Heart left ventricle (tissue), 16 donors: Measurements from ENCODE around the gene MIA2. TPM values are rescaled to one million over a fixed set of nuclear protein-coding genes. Genes with fewer than 3 reads are reported as not detected.
A peak's percentile ranks its signal among the peaks of the same experiment; 100 is the strongest.
"Not testable (repeated sequence)": the region's sequence is repeated elsewhere in the genome, so short reads cannot be mapped to it uniquely, and the experiment has no call there.

Experiments
- ATAC-seq, 4 donors: fragments of 200-7000 bp; cut with Tn5 transposase; one replicate each; pipeline ENCODE4 v1.9.1; 2020 to 2022; ENCODE audit warnings: moderate library complexity in 4 of 4, mild to moderate bottlenecking in 3 of 4, moderate number of reproducible peaks in 1 of 4
- DNase-seq, 5 donors: peaks; one replicate each; pipeline ENCODE4 v3.0.0-alpha.2; 2020
- H3K27ac ChIP-seq, 12 donors: fragments of 200-600 bp; sonication (generic) in 4 of 12; one replicate each; pipeline versions ENCODE4 v1.5.0 to v1.8.0; 2016 to 2022; ENCODE audit warnings: mild to moderate bottlenecking in 2 of 12
- H3K27me3 ChIP-seq, 9 donors: fragments of 200-600 bp; sonication (generic) in 2 of 9; one replicate each; pipeline versions ENCODE4 v1.5.1 to v1.8.0; 2016 to 2022; ENCODE audit warnings: mild to moderate bottlenecking in 3 of 9
- H3K36me3 ChIP-seq, 9 donors: fragments of 200-600 bp; sonication (generic) in 2 of 9; one replicate each; pipeline versions ENCODE4 v1.5.0 to v1.8.0; 2018 to 2022; ENCODE audit warnings: mild to moderate bottlenecking in 2 of 9
- H3K4me1 ChIP-seq, 12 donors: fragments of 200-600 bp; sonication (generic) in 4 of 12; one replicate each; pipeline versions ENCODE4 v1.5.0 to v1.8.0; 2016 to 2022; ENCODE audit warnings: mild to moderate bottlenecking in 3 of 12
- H3K4me3 ChIP-seq, 12 donors: fragments of 200-600 bp; sonication (generic) in 4 of 12; one replicate each; pipeline versions ENCODE4 v1.5.0 to v1.8.0; 2017 to 2022; ENCODE audit warnings: mild to moderate bottlenecking in 9 of 12, moderate library complexity in 4 of 12
- H3K9me3 ChIP-seq, 12 donors: fragments of 200-600 bp; sonication (generic) in 4 of 12; one replicate each; pipeline versions ENCODE4 v1.5.0 to v1.8.0; 2016 to 2022; ENCODE audit warnings: mild to moderate bottlenecking in 1 of 12
- CTCF ChIP-seq, 12 donors: fragments of 200-600 bp; sonication (generic) in 4 of 12; IDR thresholded peaks; one replicate each; pipeline versions ENCODE4 v1.5.0 to v1.8.0; 2018 to 2022; ENCODE audit warnings: antibody characterized with exemption in 12 of 12, mild to moderate bottlenecking in 5 of 12
- POLR2A ChIP-seq, 2 donors: fragments of 450-650 bp; IDR thresholded peaks; one replicate each; pipeline ENCODE4 v1.6.1; 2017; ENCODE audit warnings: antibody characterized with exemption in 2 of 2, mild to moderate bottlenecking in 2 of 2, moderate library complexity in 2 of 2
- WGBS, 4 donors: extraction: QIAGEN DNeasy Blood & Tissue Kit in 2 of 4; methylation state at CpG; one replicate each; pipeline versions ENCODE4 v1.1.5 to v1.1.7; 2013 to 2018; 5-methylcytosine and 5-hydroxymethylcytosine counted together
- intact Hi-C, 10 donors: fragments of 100-400 bp; cut with DNase I; formaldehyde crosslinking; loops; one replicate each; pipeline versions ENCODE4 v1.11.1 to v1.14.2; 2022
- polyA plus RNA-seq, 2 donors: library from polyadenylated mRNA; stranded (reverse); fragments of 200-250 nt; gene quantifications; one replicate each; pipeline ENCODE4 v1.2.3, GENCODE V29; 2013
- total RNA-seq, 9 donors: library from RNA; depleted of rRNA in 2 of 9; stranded (reverse); fragments of >200 nt in 2 of 9; fragmentation: NEBNext Ultra II Directional in 3 of 9; extraction: Animal tissue kit (Norgen Biotek cat#: 25700) in 3 of 9; gene quantifications; one replicate each; pipeline versions ENCODE4 v1.1.0 to v1.2.4, GENCODE V29; 2016 to 2023
- donor health status: ischemic (EF 13 %, LVEDD 7.1; RV severe dilation, severe dysfunction).
- donor health status: healthy with polysubstance abuse.
- donor health status: DM: no; HTN: yes; CAD: no.
- donor health status: DM: no; HTN: no; CAD: no.
- donor health status: ischemic (EF 25% LVEDD 6.9; RV normal size, moderate dysfunction).
- donor health status: ischemic (EF 25% LVEDD 5.7; RV mildly dilated, moderate dysfunction).
- donor health status: healthy.
- donor health status: DM: yes; HTN: yes; CAD: no.
- donor health status: ischemic (EF 35%, LVEDD 5.7; RV mildly dilated, moderate dysfunction).
- donor health status: nonischemic (EF 11% LVEDD 7.7; RV severe dilation, severe dysfunction).
- donor health status: DM: yes; HTN: yes; CAD: no.
- donor health status: PGD.
- donor health status: ischemic (EF 29% LVEDD 5.4; RV normal size, mild dysfunction).
- donor health status: nonischemic (EF 23%, LVEDD 6.1; RV moderate dilation, normal function).

Gene MIA2
- total and polyA plus RNA-seq, 11 donors = 9.3 to 31.8 (median 19.8) TPM

GRCh38 chr14:39279515-39279914, 45.8 kb downstream of the MIA2 start:
- Histone ChIP-seq H3K36me3 (peaks cover 0 to 59% (median 51%) of the 10 kb centered on the region in 9 donors), H3K9me3 (no peaks in the 10 kb centered on the region), H3K27me3 (no peaks in the 10 kb centered on the region), H3K27ac (no peak overlapping the region), H3K4me1 (peaks cover 0 to 14% (median 0%) of the 10 kb centered on the region in 12 donors), H3K4me3 (no peak overlapping the region)
- 82 to 87% (median 84%) methylated on average over 3 of the region's 3 CpGs for WGBS, 4 donors
- DNase-seq (no peak), ATAC-seq (no peak)
- TF ChIP-seq POLR2A (IDR thresholded peaks at IDR 0.05) (no peak), CTCF (IDR thresholded peaks at IDR 0.05) (no peak)
- intact Hi-C loops = loop anchor here in 1 of 10 donors (10.0 kb wide), 1 partner anchor 155 kb away; the partner anchor contains the start of gene FBXO33

- H3K4me3 ChIP-seq, H3K27me3 ChIP-seq, DNase-seq, H3K27ac ChIP-seq, intact Hi-C loops, H3K9me3 ChIP-seq, ATAC-seq: not testable (repeated sequence)
- Histone ChIP-seq H3K4me1 (peaks cover 0 to 13% (median 0%) of the 10 kb centered on the region in 12 donors), H3K36me3 (peaks cover 0 to 59% (median 51%) of the 10 kb centered on the region in 9 donors)
- WGBS, 4 donors = 92 to 99% (median 94%) methylated on average over 3 of the region's 3 CpGs
Observed at GRCh38 chr14:39280678-39281077, 47.0 kb downstream of the MIA2 start.

- no peaks in the 10 kb centered on the region for H3K27me3 ChIP-seq
- no peaks in the 10 kb centered on the region for H3K4me1 ChIP-seq
- no peak overlapping the region for H3K27ac ChIP-seq
- no peak overlapping the region for H3K4me3 ChIP-seq
- intact Hi-C loops = no loop called here
- peaks cover 0 to 68% (median 59%) of the 10 kb centered on the region in 9 donors for H3K36me3 ChIP-seq
- no peaks in the 10 kb centered on the region for H3K9me3 ChIP-seq
- WGBS, 4 donors = 92 to 95% (median 93%) methylated on average over 1 of the region's 1 CpG
- DNase-seq = no peak
- TF ChIP-seq POLR2A (IDR thresholded peaks at IDR 0.05) (no peak), CTCF (IDR thresholded peaks at IDR 0.05) (no peak)
- no peak for ATAC-seq
Observed at GRCh38 chr14:39289523-39289922, 55.8 kb downstream of the MIA2 start.

DNA sequence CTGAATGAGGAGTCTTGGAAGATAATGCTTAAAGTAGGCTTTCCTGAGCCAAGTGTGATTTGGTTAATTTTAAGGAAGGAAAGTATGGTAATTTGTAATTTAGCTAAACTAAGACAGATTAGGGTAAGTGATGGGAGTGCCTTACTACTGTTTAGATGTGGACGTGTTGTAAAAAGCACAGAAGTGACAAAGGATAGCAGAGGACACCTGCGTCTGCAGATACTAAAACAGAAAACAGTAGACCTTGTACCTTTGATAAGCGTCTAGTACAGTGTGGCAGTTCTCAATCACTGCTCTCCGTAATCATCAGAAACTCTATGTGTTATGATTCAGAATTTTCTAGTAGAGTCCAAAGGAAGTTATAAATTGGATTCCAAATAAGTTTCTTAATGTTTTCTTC, 58.0 kb downstream of the MIA2 start:
- Histone ChIP-seq H3K4me1 (no peaks in the 10 kb centered on the region), H3K27ac (no peak overlapping the region), H3K27me3 (no peaks in the 10 kb centered on the region), H3K36me3 (peaks cover 0 to 90% (median 78%) of the 10 kb centered on the region in 9 donors), H3K4me3 (no peak overlapping the region), H3K9me3 (no peaks in the 10 kb centered on the region)
- intact Hi-C loops = no loop called here
- no peak for TF ChIP-seq POLR2A (IDR thresholded peaks at IDR 0.05)
- TF ChIP-seq CTCF (IDR thresholded peaks at IDR 0.05) = no peak
- WGBS, 4 donors = 63 to 78% (median 72%) methylated on average over 4 of the region's 4 CpGs
- peak in 2 of 4 donors; percentile 33 to 51 for ATAC-seq
- no peak for DNase-seq

DNA sequence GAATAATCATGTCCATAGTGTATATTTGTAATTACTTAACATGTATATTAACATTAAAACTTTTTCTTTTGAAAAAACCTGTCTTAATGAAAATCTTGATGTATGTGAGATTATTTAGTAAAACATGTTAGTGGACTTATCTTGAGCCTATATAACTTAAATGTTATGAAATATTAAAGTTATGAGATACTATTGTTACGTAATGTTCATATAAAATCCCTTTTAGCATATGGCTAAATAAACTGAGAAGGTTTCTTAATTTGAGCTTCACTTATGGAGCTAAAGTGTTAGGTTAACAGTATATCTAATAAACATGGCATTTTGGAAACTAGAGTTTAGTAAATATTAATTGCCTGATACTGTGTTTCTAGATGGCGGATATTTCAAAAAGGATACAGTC, 59.9 kb downstream of the MIA2 start:
- WGBS, 4 donors = 96 to 99% (median 97%) methylated on average over 2 of the region's 2 CpGs
- H3K36me3 ChIP-seq = peaks cover 0 to 96% (median 80%) of the 10 kb centered on the region in 9 donors
- H3K4me3 ChIP-seq = no peak overlapping the region
- no peaks in the 10 kb centered on the region for H3K4me1 ChIP-seq
- intact Hi-C loops = no loop called here
- H3K27ac ChIP-seq = no peak overlapping the region
- no peaks in the 10 kb centered on the region for H3K27me3 ChIP-seq
- ATAC-seq (no peak), DNase-seq (no peak)
- no peaks in the 10 kb centered on the region for H3K9me3 ChIP-seq
- TF ChIP-seq CTCF (IDR thresholded peaks at IDR 0.05) (no peak), POLR2A (IDR thresholded peaks at IDR 0.05) (no peak)

DNA sequence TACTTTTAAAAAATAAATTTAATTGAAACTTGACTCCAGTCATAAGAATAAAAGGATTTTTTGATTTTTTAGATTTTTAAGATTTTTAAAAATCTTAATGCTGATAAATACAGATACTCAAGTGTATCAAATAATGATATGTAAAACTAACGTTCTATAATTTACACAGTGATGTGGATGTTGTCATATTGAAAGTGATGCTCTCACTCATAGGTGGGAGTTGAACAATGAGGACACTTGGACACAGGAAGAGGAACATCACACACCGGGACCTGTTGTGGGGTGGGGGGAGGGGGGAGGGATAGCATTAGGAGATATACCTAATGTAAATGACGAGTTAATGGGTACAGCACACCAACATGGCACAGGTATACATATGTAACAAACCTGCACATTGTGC, 66.7 kb downstream of the MIA2 start:
- H3K9me3 ChIP-seq, H3K4me3 ChIP-seq, H3K27ac ChIP-seq, ATAC-seq, DNase-seq, H3K27me3 ChIP-seq: not testable (repeated sequence)
- H3K36me3 ChIP-seq = peaks cover 0 to 93% (median 70%) of the 10 kb centered on the region in 9 donors
- peaks cover 0 to 15% (median 0%) of the 10 kb centered on the region in 12 donors for H3K4me1 ChIP-seq
- intact Hi-C loops = loop anchor here in 1 of 10 donors (5.0 kb wide), 1 partner anchor 33 kb away; no protein-coding TSS in a partner anchor
- WGBS, 4 donors = 86 to 93% (median 90%) methylated on average over 3 of the region's 3 CpGs
